Duodenal mucosa (tissue), 2 donors: ENCODE results near the gene TBC1D30.

Experiments
- H3K27ac ChIP-seq: one replicate; pipeline ENCODE4 v1.7.0; 2013; ENCODE audit warnings: low read depth, low read length
- H3K27me3 ChIP-seq, 2 donors: one replicate each; pipeline ENCODE4 v1.7.0; 2013; ENCODE audit warnings: low read length in 2 of 2, control low read depth in 1 of 2; ENCODE audit not compliant: insufficient read depth in 2 of 2, control insufficient read depth in 1 of 2
- H3K36me3 ChIP-seq, 2 donors: one replicate each; pipeline ENCODE4 v1.7.0; 2013; ENCODE audit warnings: low read length in 2 of 2, control low read depth in 1 of 2; ENCODE audit not compliant: insufficient read depth in 2 of 2, control insufficient read depth in 1 of 2
- H3K4me1 ChIP-seq, 2 donors: one replicate each; pipeline ENCODE4 v1.7.0; 2013; ENCODE audit warnings: low read length in 2 of 2, control low read depth in 1 of 2; ENCODE audit not compliant: insufficient read depth in 2 of 2, control insufficient read depth in 1 of 2
- H3K4me3 ChIP-seq, 2 donors: one replicate each; pipeline ENCODE4 v1.7.0; 2013; ENCODE audit warnings: low read length in 2 of 2, low read depth in 1 of 2
- H3K9ac ChIP-seq, 2 donors: one replicate each; pipeline ENCODE4 v1.7.0; 2013; ENCODE audit warnings: low read length in 2 of 2, low read depth in 1 of 2
- H3K9me3 ChIP-seq, 2 donors: one replicate each; pipeline ENCODE4 v1.7.0; 2013; ENCODE audit warnings: low read length in 2 of 2, control low read depth in 1 of 2; ENCODE audit not compliant: control insufficient read depth in 1 of 2

The TBC1D30 gene

DNA sequence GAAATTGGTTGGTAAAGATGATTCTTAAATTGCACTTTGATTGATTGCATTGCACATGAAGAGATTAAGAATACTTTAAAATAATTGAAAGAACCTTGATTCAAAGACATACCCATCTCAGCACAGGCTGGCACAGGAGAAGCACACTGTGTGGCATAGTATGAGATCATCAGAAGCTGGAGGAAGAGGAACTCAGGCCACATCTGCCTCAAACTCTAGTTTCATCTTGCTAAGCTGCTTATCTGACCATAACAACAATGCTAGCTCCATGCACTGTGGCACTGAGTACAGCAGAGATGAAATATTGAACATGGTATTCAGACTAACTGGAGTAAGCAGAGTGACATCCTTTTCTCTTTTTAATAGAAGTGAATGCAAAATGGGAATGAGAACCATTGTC, 99.1 kb downstream of the TBC1D30 start:
- no peak overlapping the region for H3K9ac ChIP-seq
- H3K4me3 ChIP-seq, result no peak overlapping the region
- no peaks in the 10 kb centered on the region for H3K27me3 ChIP-seq
- H3K36me3 ChIP-seq, result no peaks in the 10 kb centered on the region
- H3K27ac ChIP-seq, result no peak overlapping the region
- H3K4me1 ChIP-seq, result no peaks in the 10 kb centered on the region
- H3K9me3 ChIP-seq, result no peaks in the 10 kb centered on the region
